Testis (tissue), 2 donors: ENCODE results near the gene SKA3.

ENCODE experiments used
- CTCF ChIP-seq, 3 experiments: fragments of 450-650 bp in 2 of 3; fragments of 200-600 bp in 1 of 3; sonication (generic) in 1 of 3; IDR thresholded peaks; one replicate each; pipeline ENCODE4 v1.5.1; 2016 to 2019; ENCODE audit warnings: antibody characterized with exemption in 3 of 3, mild to moderate bottlenecking in 2 of 3, moderate library complexity in 1 of 3
- POLR2A ChIP-seq: fragments of 450-650 bp; IDR thresholded peaks from one replicate; pipeline ENCODE4 v1.6.1; 2017; ENCODE audit warnings: antibody characterized with exemption, mild to moderate bottlenecking, moderate library complexity

DNA sequence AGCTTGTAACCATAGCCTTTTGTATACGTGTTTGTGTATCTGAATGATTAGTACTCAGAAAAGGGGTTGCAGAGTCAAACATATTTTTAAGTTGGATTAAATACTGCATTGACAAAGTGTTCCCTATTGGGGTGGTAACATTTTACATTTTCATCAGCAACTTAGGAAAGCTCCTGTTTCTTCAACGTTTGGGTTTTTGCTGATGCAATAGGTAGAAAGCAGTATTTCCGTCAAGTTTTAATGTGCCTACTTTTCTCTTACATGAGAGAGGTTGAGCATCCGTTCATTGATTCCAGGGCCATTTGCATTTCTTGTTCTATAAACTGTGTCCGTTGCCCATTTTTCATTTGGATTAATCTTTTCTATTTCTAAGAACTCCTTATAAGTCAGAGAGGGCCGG lies 56.2 kb downstream of the SKA3 start:
- TF ChIP-seq CTCF (IDR thresholded peaks at IDR 0.05) = no peak
- TF ChIP-seq POLR2A = no peak
